CD4-positive, alpha-beta T cell (primary cell): ENCODE results near the gene H6PD. TPM values are rescaled to one million over a fixed set of nuclear protein-coding genes. Genes with fewer than 3 reads are reported as not detected.

Experiments used
- ATAC-seq: fragments of 200-7000 bp; cut with Tn5 transposase; one replicate; pipeline ENCODE4 v1.10.0; 2022; ENCODE audit warnings: mild to moderate bottlenecking; ENCODE audit not compliant: poor library complexity
- CTCF ChIA-PET: fragments of 350-600 bp; sonication (Branson Sonifier 250); formaldehyde crosslinking; loops from one replicate; lab custom pipeline; 2021; ENCODE audit warnings: antibody characterized with exemption, inconsistent platforms; lab: Charles Lee
- POLR2A ChIA-PET: fragments of 350-600 bp; sonication (Branson Sonifier 250); formaldehyde crosslinking; loops from one replicate; lab custom pipeline; 2021; ENCODE audit warnings: antibody characterized with exemption, inconsistent platforms; lab: Charles Lee
- DNase-seq, 14 experiments: peaks; one replicate each; pipeline ENCODE4 v3.0.0-alpha.2; 2013 to 2020; ENCODE audit warnings: mixed read lengths in 2 of 14
- H3K27ac ChIP-seq, 2 donors: one replicate each; pipeline versions ENCODE4 v1.5.1 to v1.7.0; 2013; ENCODE audit warnings: low read length in 2 of 2, low read depth in 1 of 2, mild to moderate bottlenecking in 1 of 2
- H3K27me3 ChIP-seq, 2 experiments: 1 replicate in 1 of 2; 2 replicates in 1 of 2; pipeline versions ENCODE4 v1.6.1 to v1.7.0; 2013; ENCODE audit warnings: low read length in 2 of 2, control low read depth in 1 of 2, mild to moderate bottlenecking in 1 of 2, moderate library complexity in 1 of 2; ENCODE audit not compliant: insufficient read depth in 2 of 2, control insufficient read depth in 1 of 2
- H3K36me3 ChIP-seq: one replicate; pipeline ENCODE4 v1.6.1; 2013; ENCODE audit warnings: low read length, control low read depth; ENCODE audit not compliant: insufficient read depth
- H3K4me1 ChIP-seq: one replicate; pipeline ENCODE4 v1.6.1; 2013; ENCODE audit warnings: low read length, control low read depth; ENCODE audit not compliant: insufficient read depth
- H3K4me3 ChIP-seq: one replicate; pipeline ENCODE4 v1.5.1; 2013; ENCODE audit warnings: mild to moderate bottlenecking, low read length, moderate library complexity
- H3K9me3 ChIP-seq, 2 experiments: 1 replicate in 1 of 2; 2 replicates in 1 of 2; pipeline versions ENCODE4 v1.6.1 to v1.7.0; 2013; ENCODE audit warnings: low read length in 2 of 2, mild to moderate bottlenecking in 2 of 2, control low read depth in 1 of 2, moderate library complexity in 1 of 2; ENCODE audit not compliant: control insufficient read depth in 1 of 2, insufficient read depth in 1 of 2
- H3K27ac Mint-ChIP-seq: one replicate; pipeline ENCODE4 v1.8.0; 2020; ENCODE audit warnings: mixed read lengths
- H3K27me3 Mint-ChIP-seq: one replicate; pipeline ENCODE4 v1.8.0; 2021; ENCODE audit warnings: mixed read lengths
- H3K36me3 Mint-ChIP-seq: one replicate; pipeline ENCODE4 v1.8.0; 2021; ENCODE audit warnings: low read depth, mixed read lengths
- H3K4me1 Mint-ChIP-seq: one replicate; pipeline ENCODE4 v1.8.0; 2021; ENCODE audit warnings: low read depth, mixed read lengths
- H3K4me3 Mint-ChIP-seq: one replicate; pipeline ENCODE4 v1.8.0; 2020; ENCODE audit warnings: mild to moderate bottlenecking, mixed read lengths
- H3K9me3 Mint-ChIP-seq: one replicate; pipeline ENCODE4 v1.8.0; 2020; ENCODE audit warnings: mixed read lengths
- CTCF ChIP-seq: fragments of 200-600 bp; IDR thresholded peaks from one replicate; pipeline ENCODE4 v1.8.0; 2022; ENCODE audit warnings: antibody characterized with exemption, mild to moderate bottlenecking
- intact Hi-C, 2 experiments: fragments of 100-400 bp; cut with DNase I in 1 of 2; cut with micrococcal nuclease in 1 of 2; formaldehyde crosslinking; loops; one replicate each; pipeline versions ENCODE4 v1.15.1 to v1.9.0; 2023 to 2025; cut with DNase I, micrococcal nuclease
- total RNA-seq, 174 experiments: library from RNA in 2 of 174; stranded (reverse) in 2 of 174; gene quantifications; one replicate each; pipeline ENCODE4 v1.2.3 and lab custom pipeline; 2021 to 2026

H6PD gene
- total RNA-seq, 2 experiments from 2014 or later, result 13.6 to 13.9 TPM

GRCh38 chr1:9270290-9270883, 35.8 kb downstream of the H6PD start:
- Mint-ChIP-seq H3K4me1 (peaks cover 10% of the 10 kb centered on the region), H3K27ac (no peak overlapping the region), H3K9me3 (no peaks in the 10 kb centered on the region), H3K36me3 (peaks cover 5% of the 10 kb centered on the region), H3K4me3 (no peak overlapping the region), H3K27me3 (no peaks in the 10 kb centered on the region)
- ATAC-seq (no peak), DNase-seq (no peak)
- CTCF ChIA-PET, result interaction anchor here (0.6 to 0.8 kb wide), 2 partner anchors 36 to 221 kb away, joined by 3 read pairs; no protein-coding TSS in a partner anchor
- Histone ChIP-seq H3K27ac (no peak overlapping the region), H3K4me3 (no peak overlapping the region), H3K36me3 (peaks cover 9% of the 10 kb centered on the region), H3K4me1 (peaks cover 8% of the 10 kb centered on the region), H3K27me3 (no peaks in the 10 kb centered on the region), H3K9me3 (no peaks in the 10 kb centered on the region)
- POLR2A ChIA-PET, result no interaction called here
- TF ChIP-seq CTCF, result no peak
- intact Hi-C loops, result no loop called here

DNA sequence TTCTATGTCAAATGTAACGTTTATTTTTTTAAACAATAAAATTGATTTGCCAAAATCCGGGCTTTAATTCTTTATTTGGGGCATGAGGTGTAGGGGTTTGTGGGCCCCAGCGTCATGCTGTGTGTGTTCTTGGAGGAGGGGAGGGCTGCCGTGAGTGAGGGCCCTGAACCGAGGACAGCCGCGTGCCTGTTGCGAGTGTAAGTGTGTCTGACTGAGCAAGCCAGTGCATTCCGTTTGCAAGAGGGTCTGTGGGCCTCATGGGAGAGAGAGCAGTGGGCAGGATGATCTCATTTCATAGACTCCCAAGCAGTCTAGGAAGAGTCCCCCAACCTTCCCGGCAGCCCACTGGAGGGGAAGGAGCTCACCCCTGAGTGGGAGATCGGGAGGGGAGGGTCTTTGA, 36.7 kb downstream of the H6PD start:
- intact Hi-C loops, result no loop called here
- peaks cover 16% of the 10 kb centered on the region for H3K4me1 ChIP-seq
- Mint-ChIP-seq H3K4me1 (peaks cover 15% of the 10 kb centered on the region), H3K36me3 (no peaks in the 10 kb centered on the region), H3K27me3 (no peaks in the 10 kb centered on the region), H3K27ac (no peak overlapping the region), H3K9me3 (no peaks in the 10 kb centered on the region), H3K4me3 (no peak overlapping the region)
- H3K9me3 ChIP-seq, result no peaks in the 10 kb centered on the region
- DNase-seq, result no peak
- ChIA-PET CTCF (interaction anchor here (1.0 kb wide), 1 partner anchor 18 kb away, joined by 3 read pairs; no protein-coding TSS in a partner anchor), POLR2A (no interaction called here)
- H3K27me3 ChIP-seq, result no peaks in the 10 kb centered on the region
- peaks cover 9% of the 10 kb centered on the region for H3K36me3 ChIP-seq
- H3K27ac ChIP-seq, result no peak overlapping the region
- no peak for TF ChIP-seq CTCF
- no peak overlapping the region for H3K4me3 ChIP-seq
- ATAC-seq, result no peak

DNA sequence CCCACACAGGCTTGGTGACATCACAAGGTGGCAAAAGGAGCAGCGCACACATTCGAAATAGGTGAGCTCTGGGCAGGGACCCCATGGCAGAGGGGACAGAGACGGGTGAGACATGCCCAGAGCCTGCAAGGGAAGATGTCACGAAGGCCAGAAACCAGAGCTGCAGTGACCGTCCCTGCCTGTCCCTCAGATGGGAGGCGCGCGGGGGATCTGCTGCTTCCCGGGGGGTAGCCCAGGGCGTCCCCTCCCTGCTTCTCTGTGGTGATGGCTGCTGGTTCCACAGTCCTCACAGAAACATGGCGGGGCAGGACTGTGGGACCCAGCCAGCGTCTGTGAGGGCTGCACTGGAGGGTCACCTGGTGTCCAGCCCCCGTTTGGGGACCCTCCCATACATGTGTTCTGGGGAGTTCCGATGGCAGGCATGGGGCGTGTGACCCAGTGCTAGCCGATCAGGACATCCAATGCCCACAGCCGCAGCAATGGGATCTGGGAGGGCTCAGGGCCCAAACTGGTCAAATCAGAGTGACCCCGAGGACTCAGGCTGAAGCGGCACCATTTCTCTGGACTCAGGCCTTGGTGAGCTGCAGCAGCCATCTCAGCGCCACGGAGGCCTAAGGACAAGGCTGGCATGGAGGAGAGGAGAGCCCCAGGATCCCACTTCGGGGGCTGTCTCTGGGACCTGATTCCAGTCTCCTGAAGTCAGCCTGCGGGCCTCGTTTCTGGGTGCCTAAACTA, 37.5 kb downstream of the H6PD start:
- no peaks in the 10 kb centered on the region for H3K27me3 ChIP-seq
- POLR2A ChIA-PET, result no interaction called here
- ATAC-seq (no peak), DNase-seq (no peak)
- no peak overlapping the region for H3K27ac Mint-ChIP-seq
- H3K4me3 Mint-ChIP-seq, result no peak overlapping the region
- peaks cover 13% of the 10 kb centered on the region for H3K4me1 ChIP-seq
- no peaks in the 10 kb centered on the region for H3K36me3 Mint-ChIP-seq
- no peak overlapping the region for H3K4me3 ChIP-seq
- H3K9me3 Mint-ChIP-seq, result no peaks in the 10 kb centered on the region
- H3K27ac ChIP-seq, result no peak overlapping the region
- TF ChIP-seq CTCF, result no peak
- no peaks in the 10 kb centered on the region for H3K9me3 ChIP-seq
- CTCF ChIA-PET, result interaction anchor here (1.0 kb wide), 1 partner anchor 17 kb away, joined by 3 read pairs; no protein-coding TSS in a partner anchor
- H3K36me3 ChIP-seq, result peaks cover 9% of the 10 kb centered on the region
- H3K4me1 Mint-ChIP-seq, result peaks cover 12% of the 10 kb centered on the region
- intact Hi-C loops, result no loop called here
- no peaks in the 10 kb centered on the region for H3K27me3 Mint-ChIP-seq
